ENCODE measurements around the gene RBPJ. TPM values are rescaled to one million over a fixed set of nuclear protein-coding genes. Genes with fewer than 3 reads are reported as not detected.

RBPJ gene
- total RNA-seq, 1 donor from 2014 or later = 120 TPM

GRCh38 chr4:26441771-26442170, 121.0 kb downstream of the RBPJ start:
- H3K4me3 ChIP-seq = no peak overlapping the region
- no peak overlapping the region for H3K9ac ChIP-seq
- no peak overlapping the region for H2AFZ ChIP-seq (replicated peaks)
- no peak overlapping the region for H3K4me2 ChIP-seq
- Mint-ChIP-seq H3K4me3 (no peak overlapping the region), H3K4me1 (no peaks in the 10 kb centered on the region), H3K27me3 (ENCODE audit: insufficient read depth, low read depth) (no peaks in the 10 kb centered on the region), H3K36me3 (peaks cover 40% of the 10 kb centered on the region), H3K27ac (no peak overlapping the region), H3K9me3 (peaks cover 16% of the 10 kb centered on the region)
- no peaks in the 10 kb centered on the region for H3K79me2 ChIP-seq (ENCODE audit: low read depth)
- H3F3A ChIP-seq (ENCODE audit: low read depth) = no peaks in the 10 kb centered on the region
- H3K4me1 ChIP-seq = no peaks in the 10 kb centered on the region
- H4K20me1 ChIP-seq (ENCODE audit: low read depth) = no peaks in the 10 kb centered on the region
- no peaks in the 10 kb centered on the region for H3K27me3 ChIP-seq
- peaks cover 6% of the 10 kb centered on the region for H3K36me3 ChIP-seq
- no peak overlapping the region for H3K27ac ChIP-seq
- TF ChIP-seq EZH2phosphoT487 (IDR thresholded peaks at IDR 0.05) = no peak
- no peak for TF ChIP-seq EZH2 (IDR thresholded peaks at IDR 0.05)
- no peak for TF ChIP-seq CTCF (IDR thresholded peaks at IDR 0.05)
- DNase-seq (ENCODE audit: low spot score) = no peak
- H3K9me3 ChIP-seq (ENCODE audit: low read depth) = peaks cover 5% of the 10 kb centered on the region

- TF ChIP-seq EZH2phosphoT487 (IDR thresholded peaks at IDR 0.05) (no peak), CTCF (IDR thresholded peaks at IDR 0.05) (no peak), EZH2 (IDR thresholded peaks at IDR 0.05) (no peak)
- H2AFZ ChIP-seq (replicated peaks) = no peak overlapping the region
- no peaks in the 10 kb centered on the region for H3K79me2 ChIP-seq (ENCODE audit: low read depth)
- H3K27ac ChIP-seq = no peak overlapping the region
- peaks cover 18% of the 10 kb centered on the region for H3K36me3 Mint-ChIP-seq
- DNase-seq (ENCODE audit: low spot score) = no peak
- H3K4me2 ChIP-seq = no peak overlapping the region
- no peaks in the 10 kb centered on the region for H3K27me3 ChIP-seq
- peaks cover 2% of the 10 kb centered on the region for H3K4me1 Mint-ChIP-seq
- H3K4me3 Mint-ChIP-seq = no peak overlapping the region
- H4K20me1 ChIP-seq (ENCODE audit: low read depth) = no peaks in the 10 kb centered on the region
- H3K36me3 ChIP-seq = peaks cover 8% of the 10 kb centered on the region
- peaks cover 4% of the 10 kb centered on the region for H3K27me3 Mint-ChIP-seq (ENCODE audit: insufficient read depth, low read depth)
- no peaks in the 10 kb centered on the region for H3F3A ChIP-seq (ENCODE audit: low read depth)
- peaks cover 5% of the 10 kb centered on the region for H3K9me3 ChIP-seq (ENCODE audit: low read depth)
- H3K9me3 Mint-ChIP-seq = peaks cover 22% of the 10 kb centered on the region
- H3K4me1 ChIP-seq = no peaks in the 10 kb centered on the region
- H3K27ac Mint-ChIP-seq = no peak overlapping the region
- no peak overlapping the region for H3K4me3 ChIP-seq
- no peak overlapping the region for H3K9ac ChIP-seq
These were observed 126.6 kb downstream of the RBPJ start for GRCh38 chr4:26447378-26447777.

GRCh38 chr4:26450418-26450817, 129.6 kb downstream of the RBPJ start:
- Mint-ChIP-seq H3K27me3 (ENCODE audit: insufficient read depth, low read depth) (peaks cover 4% of the 10 kb centered on the region), H3K4me3 (no peak overlapping the region), H3K9me3 (peaks cover 18% of the 10 kb centered on the region), H3K4me1 (peaks cover 8% of the 10 kb centered on the region), H3K27ac (no peak overlapping the region), H3K36me3 (no peaks in the 10 kb centered on the region)
- H3K79me2 ChIP-seq (ENCODE audit: low read depth) = no peaks in the 10 kb centered on the region
- H3K27ac ChIP-seq = no peak overlapping the region
- H4K20me1 ChIP-seq (ENCODE audit: low read depth) = no peaks in the 10 kb centered on the region
- H3K36me3 ChIP-seq = peaks cover 2% of the 10 kb centered on the region
- H3K4me3 ChIP-seq = no peak overlapping the region
- H3K27me3 ChIP-seq = no peaks in the 10 kb centered on the region
- no peak overlapping the region for H3K9ac ChIP-seq
- no peak for DNase-seq (ENCODE audit: low spot score)
- no peak overlapping the region for H3K4me2 ChIP-seq
- H3K4me1 ChIP-seq = no peaks in the 10 kb centered on the region
- no peak overlapping the region for H2AFZ ChIP-seq (replicated peaks)
- TF ChIP-seq EZH2phosphoT487 (IDR thresholded peaks at IDR 0.05) = no peak
- no peak for TF ChIP-seq CTCF (IDR thresholded peaks at IDR 0.05)
- TF ChIP-seq EZH2 (IDR thresholded peaks at IDR 0.05) = no peak
- H3K9me3 ChIP-seq (ENCODE audit: low read depth) = peaks cover 5% of the 10 kb centered on the region
- H3F3A ChIP-seq (ENCODE audit: low read depth) = no peaks in the 10 kb centered on the region
